GM13976 (cell line): Measurements from ENCODE around the gene SLC6A17.

Source experiments
- DNase-seq: peaks from one replicate; pipeline ENCODE4 v3.0.0; 2012; ENCODE audit warnings: low spot score
- CTCF ChIP-seq: IDR thresholded peaks from 2 replicates; pipeline ENCODE4 v1.5.1; 2012; ENCODE audit warnings: borderline replicate concordance, mild to moderate bottlenecking; ENCODE audit not compliant: insufficient read depth; ENCODE audit errors: extremely low read depth, missing control alignments, control extremely low read depth
- in situ Hi-C: fragments of 300-500 bp; cut with MboI; formaldehyde crosslinking; loops from one replicate; pipeline ENCODE4 v1.12.0; 2022; ENCODE audit warnings: low sequenced_read_pairs, mixed read lengths, inconsistent platforms; ENCODE audit not compliant: unreplicated experiment

SLC6A17 gene

GRCh38 chr1:110148961-110149360, 1.3 kb upstream of the SLC6A17 start:
- no peak for TF ChIP-seq CTCF
- in situ Hi-C loops = no loop called here
- DNase-seq = no peak

GRCh38 chr1:110151175-110151669, 928 bp downstream of the SLC6A17 start:
- in situ Hi-C loops = no loop called here
- TF ChIP-seq CTCF = no peak
- no peak for DNase-seq

- in situ Hi-C loops = no loop called here
- no peak for TF ChIP-seq CTCF
- DNase-seq = no peak
Observed at GRCh38 chr1:110152133-110152785, 2.0 kb downstream of the SLC6A17 start.

GRCh38 chr1:110153407-110153950, 3.2 kb downstream of the SLC6A17 start:
- TF ChIP-seq CTCF = no peak
- DNase-seq = no peak
- in situ Hi-C loops = no loop called here

- in situ Hi-C loops = no loop called here
- DNase-seq = peak; percentile 70
Observed at GRCh38 chr1:110155878-110156522, 5.7 kb downstream of the SLC6A17 start.

GRCh38 chr1:110158261-110158660, 8.0 kb downstream of the SLC6A17 start:
- in situ Hi-C loops = no loop called here
- TF ChIP-seq CTCF = no peak
- DNase-seq = no peak

More at GRCh38 chr1:110155878-110156522, 5.7 kb downstream of the SLC6A17 start:
- TF ChIP-seq CTCF = no peak
